ENCODE data around the gene ESRRA. TPM values are rescaled to one million over a fixed set of nuclear protein-coding genes. Genes with fewer than 3 reads are reported as not detected.

ESRRA gene
- 24.1 and 28.5 TPM in 2 replicates for total RNA-seq

DNA sequence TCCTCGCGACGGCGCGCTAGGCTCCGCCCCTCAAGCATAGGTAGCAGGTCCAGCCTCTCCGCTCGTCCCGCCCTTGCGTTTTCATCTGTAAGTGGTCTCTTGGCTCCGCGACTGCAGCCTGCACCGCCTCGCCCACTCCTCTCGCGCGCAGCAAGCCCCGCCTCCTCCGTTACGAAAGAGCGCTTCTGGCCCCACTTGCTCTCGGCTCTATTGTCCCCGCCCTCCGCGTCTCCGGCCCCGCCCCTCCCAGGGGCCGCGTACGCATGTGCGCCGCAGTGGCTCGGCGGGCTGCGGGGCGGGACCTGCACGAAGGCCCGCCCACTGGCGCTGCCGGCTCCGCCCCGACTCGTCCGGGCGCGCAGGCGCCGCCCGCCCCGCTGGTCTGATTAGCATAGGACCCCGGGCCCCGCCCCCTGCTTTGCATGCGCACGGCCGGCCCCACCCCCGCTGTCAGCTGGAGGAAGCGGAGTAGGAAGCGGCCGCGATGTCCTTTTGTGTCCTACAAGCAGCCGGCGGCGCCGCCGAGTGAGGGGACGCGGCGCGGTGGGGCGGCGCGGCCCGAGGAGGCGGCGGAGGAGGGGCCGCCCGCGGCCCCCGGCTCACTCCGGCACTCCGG lies at the start of gene ESRRA:
ESRRA (plus strand) TSS at position 450 of the 616 bp plus-strand sequence. CDS start 1,656 bp downstream, outside the sequence.

DNA sequence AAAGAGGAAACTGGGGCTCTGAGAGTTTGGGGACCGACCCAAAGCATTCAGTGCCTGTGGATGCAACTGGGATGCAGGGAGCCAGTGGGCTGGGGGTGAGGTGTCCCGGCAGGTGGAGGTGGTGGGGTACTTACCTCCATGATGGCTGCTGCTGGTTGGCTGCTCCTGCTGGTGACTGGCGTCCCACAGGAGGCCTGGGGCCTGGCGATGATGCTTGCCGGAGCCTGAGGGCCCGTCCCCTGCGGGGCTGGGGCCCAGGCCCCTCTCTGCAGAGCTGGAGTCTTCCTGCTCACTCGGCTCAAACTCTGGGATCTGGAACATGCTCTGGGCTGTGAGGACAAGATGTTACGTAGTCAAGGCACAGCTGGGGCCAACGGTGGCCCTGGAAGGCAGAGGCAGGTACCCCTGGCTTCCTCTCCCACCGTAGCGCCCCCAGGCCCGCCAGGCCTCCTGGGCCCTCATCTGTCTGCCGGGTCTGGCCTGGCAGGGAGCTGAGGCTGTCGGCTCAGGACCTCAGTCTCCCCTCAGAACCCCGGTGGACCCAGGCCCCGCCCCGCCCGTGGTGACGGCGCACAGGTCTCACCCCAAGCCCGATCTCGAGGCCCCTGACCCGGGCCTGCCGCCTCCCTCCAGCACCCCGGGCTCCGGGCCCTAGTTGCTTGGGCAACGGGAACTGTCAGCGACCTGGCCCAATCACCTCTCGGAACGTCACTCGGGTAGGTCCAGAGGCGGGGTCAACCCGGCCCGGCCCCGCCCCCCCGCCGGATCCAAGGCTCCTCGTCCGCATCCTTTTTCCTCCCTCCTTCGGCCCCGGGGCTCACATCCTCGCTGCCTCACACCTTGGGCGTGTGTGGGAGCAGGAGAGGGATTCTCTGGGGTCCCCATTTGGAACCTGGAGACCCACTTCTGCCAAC lies 21.0 kb upstream of the ESRRA start, which contains the start of gene BAD:
BAD (minus strand) TSS at position 618 of the 914 bp plus-strand sequence; CDS start at position 321, 297 bp downstream.

DNA sequence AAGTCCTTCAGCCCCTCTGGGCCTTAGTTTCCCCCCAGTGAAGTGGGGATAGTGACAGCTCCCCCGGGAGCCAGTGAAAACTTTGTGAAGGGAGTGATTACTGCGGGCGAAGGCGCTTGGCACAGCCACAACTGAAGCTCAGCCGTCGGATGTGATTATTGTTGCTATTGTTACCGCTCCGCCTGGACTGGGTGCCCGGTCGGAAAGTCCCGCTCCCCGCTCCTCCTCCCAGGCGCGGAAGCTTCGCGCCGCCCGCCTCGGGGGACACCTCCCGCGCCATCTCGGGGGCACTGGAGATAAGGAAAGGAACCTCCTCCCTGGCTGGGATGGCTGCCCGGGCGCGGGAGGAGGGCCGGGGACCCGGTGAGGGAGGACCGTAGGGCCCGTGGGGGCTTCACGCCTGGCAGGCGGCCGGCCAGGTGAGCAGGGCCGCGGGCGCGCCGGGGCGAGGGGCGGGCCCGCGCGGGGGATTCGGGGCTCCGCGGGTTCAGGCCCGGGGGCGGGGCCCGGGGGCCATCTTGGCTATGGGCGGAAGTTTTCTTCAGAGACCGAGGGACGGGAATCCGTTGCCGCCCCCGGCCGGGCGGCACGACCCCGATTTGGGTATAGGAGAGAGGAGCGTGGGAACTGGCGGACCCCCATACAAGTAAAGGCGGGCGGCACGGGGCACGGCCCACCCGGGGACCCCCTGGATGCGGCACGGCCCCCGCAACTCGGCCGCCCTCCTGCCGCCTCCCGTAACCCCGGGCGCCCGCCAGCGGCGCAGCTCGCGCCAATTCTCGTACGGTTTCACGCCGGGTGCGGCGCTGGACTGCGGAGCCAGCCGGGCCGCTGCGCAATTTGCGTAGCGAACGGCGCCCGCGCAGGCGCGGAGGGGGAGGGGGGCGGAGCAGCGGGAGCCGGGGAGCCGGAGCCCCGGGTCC lies 20.1 kb upstream of the ESRRA start, which contains the start of gene GPR137:
GPR137 (plus strand) TSS at position 887 of the 923 bp plus-strand sequence. CDS start 677 bp downstream, outside the sequence.

DNA sequence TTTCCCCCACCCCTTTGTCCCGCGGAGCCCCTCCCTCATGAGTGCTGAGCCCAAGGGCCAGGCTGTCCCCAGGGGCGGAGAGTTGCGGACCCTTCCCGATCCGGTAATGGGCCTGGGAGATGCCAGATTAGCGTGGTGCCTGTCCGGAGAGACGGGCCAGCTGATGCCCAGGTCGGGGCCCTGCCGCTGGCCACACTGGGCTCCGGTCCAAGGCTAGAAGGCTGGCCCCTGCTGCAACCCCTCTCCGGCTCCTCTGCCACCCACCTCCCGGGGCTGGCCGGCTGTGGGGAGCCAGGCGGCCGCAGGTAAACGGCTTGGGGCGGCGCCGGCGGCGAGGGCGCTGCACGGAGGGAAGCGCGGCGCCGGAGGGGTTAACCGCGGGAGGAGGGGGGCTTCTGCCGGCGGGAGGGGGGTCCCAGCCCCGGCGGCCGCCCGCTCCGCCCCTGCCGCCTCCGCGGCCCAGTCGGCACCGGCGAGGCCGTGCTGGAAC lies 14.0 kb upstream of the ESRRA start, which contains the start of gene KCNK4:
KCNK4 (plus strand) TSS at position 41 of the 490 bp plus-strand sequence. CDS start 1,717 bp downstream, outside the sequence.

DNA sequence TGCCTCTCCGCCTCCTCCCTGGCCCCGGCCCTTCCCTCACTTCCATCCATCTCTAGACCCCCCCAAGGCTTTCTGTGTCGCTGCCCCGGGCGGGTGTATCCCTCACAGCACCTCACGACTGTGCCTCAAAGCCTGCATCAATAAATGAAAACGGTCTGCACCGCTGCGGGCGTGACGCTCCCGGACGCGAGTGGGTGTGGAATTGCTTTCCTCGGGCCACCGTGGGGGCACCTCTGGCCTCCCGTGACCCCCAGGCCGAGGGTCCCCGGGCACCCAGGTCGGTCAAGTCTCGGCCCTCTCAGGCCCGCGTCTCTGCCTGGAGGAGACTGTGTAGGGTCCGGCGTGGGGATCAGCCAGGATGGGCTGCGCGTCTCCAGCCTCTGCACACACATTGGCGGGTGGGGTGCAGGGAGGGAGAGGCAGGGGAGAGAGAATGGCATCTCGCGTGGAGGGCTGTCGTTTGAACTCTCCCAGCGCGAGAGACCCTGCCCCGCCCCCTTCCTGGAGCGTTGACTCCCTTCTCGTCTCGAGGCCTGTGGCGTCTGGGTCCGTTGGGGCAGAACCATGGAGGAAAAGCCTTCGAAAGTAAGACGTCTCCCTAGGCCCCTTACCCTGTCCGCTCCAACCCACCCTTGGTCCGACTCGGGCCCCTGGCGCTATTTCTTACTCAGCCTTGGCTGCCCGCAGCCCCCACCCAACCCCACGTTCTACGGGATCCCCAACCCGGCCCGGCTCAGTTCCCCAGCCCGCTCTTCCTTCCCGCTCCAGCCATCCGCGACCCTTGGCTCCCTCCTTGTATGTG lies 5.3 kb upstream of the ESRRA start, which contains the start of gene CATSPERZ:
CATSPERZ (plus strand) TSS at position 512 of the 802 bp plus-strand sequence; CDS start at position 565, 53 bp downstream.

DNA sequence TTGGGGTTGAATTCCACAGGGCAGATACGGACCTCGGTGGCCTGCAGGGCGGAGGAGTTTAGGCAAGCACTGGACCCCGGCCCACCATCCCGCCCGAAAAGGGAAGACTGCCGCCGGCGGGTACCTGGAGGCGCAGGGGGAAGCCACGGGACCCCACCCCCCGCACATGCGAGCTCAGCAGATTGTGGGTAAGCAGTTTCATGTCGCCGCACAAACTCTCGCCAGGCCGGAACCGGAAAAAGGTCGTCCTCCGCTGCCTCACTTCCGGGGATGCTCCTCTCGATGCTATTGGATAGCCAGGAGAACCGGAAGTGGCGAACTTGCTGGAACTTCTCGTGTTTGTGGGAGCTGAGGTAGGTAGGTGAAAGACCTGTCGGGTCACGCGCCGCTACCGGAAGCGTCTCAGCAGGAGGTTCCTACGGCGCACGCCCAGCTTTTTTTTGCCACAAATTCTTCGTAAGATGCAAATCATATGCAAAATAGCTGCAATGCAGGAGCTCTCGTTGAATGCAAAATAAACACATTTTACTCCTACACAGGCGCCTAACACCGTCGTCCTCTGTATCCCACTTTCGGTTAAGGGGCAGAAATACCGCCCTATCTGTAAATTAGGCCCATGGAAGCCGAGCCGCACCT lies 12.1 kb downstream of the ESRRA start, which contains the start of gene TRMT112:
TRMT112 (minus strand) TSS at position 235 of the 636 bp plus-strand sequence; CDS start at position 202, 33 bp downstream.

DNA sequence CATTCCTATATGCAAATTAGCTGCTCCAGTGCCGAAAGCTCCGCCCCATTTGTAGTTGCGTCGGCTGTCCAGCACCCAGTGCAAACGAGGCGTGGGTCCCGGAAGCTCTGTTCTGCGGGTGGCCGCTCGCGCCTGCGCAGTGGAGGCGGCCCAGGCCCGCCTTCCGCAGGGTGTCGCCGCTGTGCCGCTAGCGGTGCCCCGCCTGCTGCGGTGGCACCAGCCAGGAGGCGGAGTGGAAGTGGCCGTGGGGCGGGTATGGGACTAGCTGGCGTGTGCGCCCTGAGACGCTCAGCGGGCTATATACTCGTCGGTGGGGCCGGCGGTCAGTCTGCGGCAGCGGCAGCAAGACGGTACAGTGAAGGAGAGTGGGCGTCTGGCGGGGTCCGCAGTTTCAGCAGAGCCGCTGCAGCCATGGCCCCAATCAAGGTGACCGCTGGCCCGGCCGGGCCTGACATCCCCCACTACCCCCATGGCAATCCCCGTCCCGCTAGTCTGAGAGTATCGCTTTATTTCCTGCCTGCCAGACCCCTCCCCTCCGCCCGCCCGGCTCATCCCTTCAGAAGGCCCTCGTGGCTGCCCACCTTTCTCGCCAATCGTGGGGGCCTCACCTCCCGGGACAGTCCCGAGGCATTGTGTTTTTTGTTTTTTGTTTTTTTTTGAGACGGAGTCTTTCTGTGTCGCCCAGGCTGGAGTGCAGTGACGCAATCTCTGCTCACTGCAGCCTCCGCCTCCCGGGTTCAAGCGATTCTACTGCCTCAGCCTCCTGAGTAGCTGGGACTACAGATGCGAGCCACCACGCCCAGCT lies 12.8 kb downstream of the ESRRA start, which contains the start of gene PRDX5:
PRDX5 (plus strand) TSS at position 161 of the 805 bp plus-strand sequence; CDS start at position 256, 95 bp downstream.

DNA sequence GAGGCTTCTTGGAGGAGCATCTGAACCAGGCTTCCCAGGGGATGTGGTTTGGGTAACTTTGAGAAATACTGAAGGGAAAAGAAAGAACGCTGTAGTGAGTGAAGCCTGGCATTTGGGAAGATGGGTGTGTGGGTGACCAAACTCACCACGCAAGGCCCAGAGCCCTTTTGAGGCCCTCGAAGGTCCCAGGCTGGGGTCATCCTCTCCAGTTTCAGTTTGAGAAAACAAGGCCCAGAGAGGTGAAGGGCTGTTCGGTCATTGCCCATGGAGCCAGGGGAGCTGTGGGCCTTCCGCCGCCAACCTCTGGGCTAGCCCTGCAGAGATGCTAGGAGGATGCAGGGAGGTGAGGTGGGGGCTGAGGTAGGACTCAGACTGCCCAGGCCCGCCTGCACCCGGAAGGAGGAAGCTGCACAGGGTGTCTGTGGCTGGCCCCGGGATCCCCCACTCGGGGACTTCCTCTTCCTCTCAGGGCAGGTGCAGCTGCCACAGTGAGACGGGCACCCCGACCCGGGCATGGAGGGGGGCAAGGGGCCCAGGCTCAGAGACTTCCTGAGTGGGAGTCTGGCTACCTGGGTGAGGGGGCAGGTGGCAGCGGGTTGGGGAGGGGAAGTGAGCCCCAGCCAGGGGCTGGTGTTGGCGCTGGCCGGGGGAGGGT lies 34.6 kb downstream of the ESRRA start, which contains the start of gene CCDC88B:
CCDC88B (plus strand) TSS at position 451 of the 655 bp plus-strand sequence; CDS start at position 514, 63 bp downstream.

DNA sequence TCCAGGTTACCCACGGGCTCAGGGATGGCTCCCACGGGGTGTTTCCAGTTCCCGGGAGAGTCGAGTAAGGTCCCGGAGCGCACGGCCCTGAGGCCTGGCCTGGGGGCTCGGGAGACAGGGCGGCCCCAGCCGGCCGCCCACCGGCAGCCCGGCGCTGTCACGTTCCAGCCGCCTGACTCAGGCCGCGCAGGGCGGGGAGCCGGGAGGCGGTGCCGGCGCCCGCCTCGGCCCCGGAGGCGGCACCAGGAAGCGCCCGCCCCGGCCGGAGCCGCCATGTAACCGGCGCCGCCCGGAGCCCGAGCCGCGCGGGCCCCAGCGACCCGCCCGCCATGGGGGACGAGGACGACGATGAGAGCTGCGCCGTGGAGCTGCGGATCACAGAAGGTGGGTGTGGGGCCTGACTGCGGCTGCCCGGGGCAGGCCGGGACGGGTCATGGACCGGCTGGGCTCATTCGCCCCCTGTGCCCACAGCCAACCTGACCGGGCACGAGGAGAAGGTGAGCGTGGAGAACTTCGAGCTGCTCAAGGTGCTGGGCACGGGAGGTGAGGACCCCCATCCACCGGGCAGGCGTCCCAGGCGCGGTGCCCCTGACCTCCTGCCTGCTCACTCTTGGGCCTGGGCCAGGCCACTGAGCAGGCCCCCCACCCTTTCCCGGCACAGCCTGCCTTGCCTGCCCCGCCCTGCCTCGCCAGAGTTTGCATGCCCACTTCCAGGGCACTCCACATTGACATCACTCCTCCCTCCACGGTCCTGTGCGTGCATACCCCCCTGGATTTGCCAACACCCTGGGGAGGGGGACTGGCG lies 53.8 kb downstream of the ESRRA start, which contains the start of gene RPS6KA4:
RPS6KA4 (plus strand) TSS at position 256 of the 805 bp plus-strand sequence; CDS start at position 330, 74 bp downstream.

Other genes with a start within 250 kb of the ESRRA start
- gene MACROD1, start 139.4 kb upstream of the ESRRA start, total RNA-seq: 9.8 and 15.1 TPM in 2 replicates
- gene STIP1, start 119.4 kb upstream of the ESRRA start, total RNA-seq: 90.0 and 203 TPM in 2 replicates
- gene FERMT3, start 98.8 kb upstream of the ESRRA start, total RNA-seq: 0.30 and 1.7 TPM in 2 replicates
- 27.6 and 29.4 TPM in 2 replicates for gene TRPT1, start 79.3 kb upstream of the ESRRA start, total RNA-seq
- gene NUDT22, start 79.2 kb upstream of the ESRRA start, total RNA-seq: 45.1 and 49.0 TPM in 2 replicates
- gene DNAJC4, start 75.0 kb upstream of the ESRRA start, total RNA-seq: 10.8 and 13.7 TPM in 2 replicates
- gene VEGFB, start 70.9 kb upstream of the ESRRA start, total RNA-seq: 28.2 and 32.9 TPM in 2 replicates
- gene FKBP2, start 64.4 kb upstream of the ESRRA start, total RNA-seq: 53.1 and 63.8 TPM in 2 replicates
- gene PPP1R14B, start 58.6 kb upstream of the ESRRA start, total RNA-seq: 175 and 215 TPM in 2 replicates
- gene PLCB3, start 54.0 kb upstream of the ESRRA start, total RNA-seq: 29.4 and 53.7 TPM in 2 replicates
- 31.4 and 48.1 TPM in 2 replicates for gene BAD, start 20.9 kb upstream of the ESRRA start, total RNA-seq
- gene GPR137, start 19.7 kb upstream of the ESRRA start, total RNA-seq: 9.2 and 11.9 TPM in 2 replicates
- not detected in 2 replicates for gene KCNK4, start 14.2 kb upstream of the ESRRA start, total RNA-seq
- 0.28 TPM in 1 of 2 replicates, not detected in the other for gene CATSPERZ, start 5.2 kb upstream of the ESRRA start, total RNA-seq
- 157 and 327 TPM in 2 replicates for gene TRMT112, start 12.0 kb downstream of the ESRRA start, total RNA-seq
- gene PRDX5, start 12.6 kb downstream of the ESRRA start, total RNA-seq: 173 and 330 TPM in 2 replicates
- 1.3 and 1.5 TPM in 2 replicates for gene CCDC88B, start 34.7 kb downstream of the ESRRA start, total RNA-seq
- 24.1 and 45.3 TPM in 2 replicates for gene RPS6KA4, start 53.6 kb downstream of the ESRRA start, total RNA-seq

All from smooth muscle cell of the umbilical artery (primary cell).